Prostate gland (tissue), 2 donors: Measurements from ENCODE around the gene ZNF420. TPM values are rescaled to one million over a fixed set of nuclear protein-coding genes. Genes with fewer than 3 reads are reported as not detected.

Source experiments
- DNase-seq: peaks from one replicate; pipeline ENCODE4 v3.0.0-alpha.2; 2019; ENCODE audit warnings: low spot score
- H3K27ac ChIP-seq, 2 donors: fragments of 200-600 bp; sonication (generic); 2 replicates each; pipeline ENCODE4 v1.5.1; 2017 to 2019
- H3K27me3 ChIP-seq: fragments of 200-600 bp; sonication (generic); replicated peaks from 2 replicates; pipeline ENCODE4 v1.5.1; 2019; ENCODE audit not compliant: insufficient read depth
- H3K36me3 ChIP-seq, 2 donors: fragments of 200-600 bp; sonication (generic); 1 replicate in 1 of 2; 2 replicates in 1 of 2; pipeline versions ENCODE4 v1.5.1 to v1.8.1; 2017 to 2019
- H3K4me1 ChIP-seq: fragments of 200-600 bp; sonication (generic); replicated peaks from 2 replicates; pipeline ENCODE4 v1.5.1; 2019
- H3K4me3 ChIP-seq, 2 donors: fragments of 200-600 bp; sonication (generic); 2 replicates each; pipeline ENCODE4 v1.5.1; 2017 to 2019
- H3K9me3 ChIP-seq: fragments of 200-600 bp; sonication (generic); 2 replicates; pipeline ENCODE4 v1.5.1; 2017
- POLR2A ChIP-seq: fragments of 450-650 bp; IDR thresholded peaks from one replicate; pipeline ENCODE4 v1.6.1; 2016; ENCODE audit warnings: antibody characterized with exemption, mild to moderate bottlenecking
- POLR2AphosphoS5 ChIP-seq: sonication (generic); formaldehyde crosslinking; IDR thresholded peaks from one replicate; pipeline ENCODE4 v1.6.1; 2017; ENCODE audit warnings: antibody characterized with exemption
- WGBS: methylation state at CpG from one replicate; pipeline ENCODE4 v1.1.5; 2018; 5-methylcytosine and 5-hydroxymethylcytosine counted together
- intact Hi-C: fragments of 100-400 bp; cut with DNase I; formaldehyde crosslinking; loops from one replicate; pipeline ENCODE4 v1.14.2; 2022
- total RNA-seq, 2 donors: library from RNA; depleted of rRNA; stranded (reverse); fragments of >200 nt; gene quantifications; one replicate each; pipeline ENCODE4 v1.1.0, GENCODE V29; 2016
- TF ChIP-seq, protein P1 (sequence below), 4 experiments: fragments of 200-600 bp in 2 of 4; fragments of 450-650 bp in 2 of 4; sonication (generic) in 2 of 4; IDR thresholded peaks; 1 replicate in 3 of 4; 2 replicates in 1 of 4; pipeline ENCODE4 v1.5.1; 2016 to 2019; ENCODE audit warnings: antibody characterized with exemption in 4 of 4, mild to moderate bottlenecking in 2 of 4, moderate library complexity in 2 of 4

The ZNF420 gene
- total RNA-seq, 2 donors from 2014 or later = 4.8 to 10.7 TPM

DNA sequence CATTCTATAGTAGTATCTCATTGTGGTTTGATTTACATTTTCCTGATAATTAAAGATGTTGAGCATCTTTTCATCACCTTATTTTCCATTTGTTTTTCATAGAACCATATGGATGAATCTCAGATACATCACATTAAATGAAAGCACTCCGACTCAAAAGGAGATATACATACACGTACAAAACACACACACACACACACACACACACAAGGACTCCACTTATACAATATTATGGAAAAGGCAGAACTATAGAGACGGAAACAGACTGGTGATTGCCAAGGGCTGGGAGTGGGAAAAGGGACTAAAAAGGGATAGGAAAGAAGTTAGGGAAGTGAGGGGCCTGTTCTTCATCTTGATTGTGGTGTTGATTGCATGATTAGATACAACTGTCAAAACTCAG lies 70.0 kb downstream of the ZNF420 start:
- intact Hi-C loops = no loop called here
- H3K27ac ChIP-seq = no peak overlapping the region
- WGBS = 95% methylated on average over 3 of the region's 3 CpGs
- no peaks in the 10 kb centered on the region for H3K27me3 ChIP-seq
- H3K36me3 ChIP-seq = peaks cover 0 to 9% of the 10 kb centered on the region in 2 donors
- DNase-seq = no peak
- H3K9me3 ChIP-seq = no peaks in the 10 kb centered on the region
- TF ChIP-seq POLR2A (no peak), POLR2AphosphoS5 (no peak)
- TF ChIP-seq, protein P1, sequence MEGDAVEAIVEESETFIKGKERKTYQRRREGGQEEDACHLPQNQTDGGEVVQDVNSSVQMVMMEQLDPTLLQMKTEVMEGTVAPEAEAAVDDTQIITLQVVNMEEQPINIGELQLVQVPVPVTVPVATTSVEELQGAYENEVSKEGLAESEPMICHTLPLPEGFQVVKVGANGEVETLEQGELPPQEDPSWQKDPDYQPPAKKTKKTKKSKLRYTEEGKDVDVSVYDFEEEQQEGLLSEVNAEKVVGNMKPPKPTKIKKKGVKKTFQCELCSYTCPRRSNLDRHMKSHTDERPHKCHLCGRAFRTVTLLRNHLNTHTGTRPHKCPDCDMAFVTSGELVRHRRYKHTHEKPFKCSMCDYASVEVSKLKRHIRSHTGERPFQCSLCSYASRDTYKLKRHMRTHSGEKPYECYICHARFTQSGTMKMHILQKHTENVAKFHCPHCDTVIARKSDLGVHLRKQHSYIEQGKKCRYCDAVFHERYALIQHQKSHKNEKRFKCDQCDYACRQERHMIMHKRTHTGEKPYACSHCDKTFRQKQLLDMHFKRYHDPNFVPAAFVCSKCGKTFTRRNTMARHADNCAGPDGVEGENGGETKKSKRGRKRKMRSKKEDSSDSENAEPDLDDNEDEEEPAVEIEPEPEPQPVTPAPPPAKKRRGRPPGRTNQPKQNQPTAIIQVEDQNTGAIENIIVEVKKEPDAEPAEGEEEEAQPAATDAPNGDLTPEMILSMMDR (IDR thresholded peaks at IDR 0.05) = no peak
- H3K4me1 ChIP-seq = no peaks in the 10 kb centered on the region
- no peak overlapping the region for H3K4me3 ChIP-seq

DNA sequence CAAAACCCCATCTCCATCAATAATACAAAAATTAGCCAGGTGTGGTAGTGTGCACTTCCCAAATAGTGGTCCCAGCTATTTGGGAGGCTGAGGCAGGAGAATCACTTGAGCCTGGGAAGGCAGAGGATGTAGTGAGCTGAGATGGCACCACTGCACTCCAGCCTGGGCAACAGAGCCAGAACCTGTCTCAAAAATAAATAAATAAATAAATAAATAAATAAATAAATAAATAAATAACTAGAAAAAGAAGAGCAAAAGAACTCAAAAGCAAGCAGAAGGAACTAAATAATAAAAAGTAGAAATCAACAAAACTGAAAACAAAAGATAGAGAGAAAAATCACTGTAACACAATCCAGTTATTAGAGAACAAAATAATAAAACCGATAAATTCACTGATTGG lies 81.9 kb downstream of the ZNF420 start:
- WGBS = 95% methylated on average over 1 of the region's 1 CpG
- DNase-seq = no peak
- no peak overlapping the region for H3K4me3 ChIP-seq
- H3K4me1 ChIP-seq = no peaks in the 10 kb centered on the region
- peaks cover 3 to 5% of the 10 kb centered on the region in 2 donors for H3K36me3 ChIP-seq
- no peak overlapping the region for H3K27ac ChIP-seq
- intact Hi-C loops = no loop called here
- H3K27me3 ChIP-seq = no peaks in the 10 kb centered on the region
- H3K9me3 ChIP-seq = no peaks in the 10 kb centered on the region
- no peak for TF ChIP-seq POLR2A

DNA sequence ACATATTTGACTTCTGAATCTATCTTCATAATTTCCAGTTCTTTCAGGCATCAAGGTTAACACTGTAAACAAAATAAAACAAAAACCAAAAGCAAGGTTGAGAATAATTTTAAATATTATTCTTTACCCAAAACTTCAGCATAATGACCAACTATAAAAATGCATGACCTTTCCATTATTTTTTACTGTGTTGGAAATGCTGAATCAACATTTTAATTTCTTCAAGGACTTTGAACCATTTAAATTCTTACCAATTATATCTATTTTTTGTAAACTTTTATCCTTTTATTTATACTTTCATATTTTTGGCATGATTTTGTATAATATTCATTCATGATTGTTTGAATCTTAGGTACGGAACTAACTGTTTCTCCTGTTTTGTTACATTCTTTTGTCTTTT lies 87.4 kb downstream of the ZNF420 start:
- 100% methylated on average over 1 of the region's 1 CpG for WGBS
- no peaks in the 10 kb centered on the region for H3K9me3 ChIP-seq
- TF ChIP-seq, protein P1 (IDR thresholded peaks at IDR 0.05) = no peak
- TF ChIP-seq POLR2AphosphoS5 (no peak), POLR2A (no peak)
- no peak overlapping the region for H3K4me3 ChIP-seq
- H3K27me3 ChIP-seq = no peaks in the 10 kb centered on the region
- intact Hi-C loops = no loop called here
- H3K36me3 ChIP-seq = peaks cover 0 to 7% of the 10 kb centered on the region in 2 donors
- no peaks in the 10 kb centered on the region for H3K4me1 ChIP-seq
- no peak overlapping the region for H3K27ac ChIP-seq
- no peak for DNase-seq

DNA sequence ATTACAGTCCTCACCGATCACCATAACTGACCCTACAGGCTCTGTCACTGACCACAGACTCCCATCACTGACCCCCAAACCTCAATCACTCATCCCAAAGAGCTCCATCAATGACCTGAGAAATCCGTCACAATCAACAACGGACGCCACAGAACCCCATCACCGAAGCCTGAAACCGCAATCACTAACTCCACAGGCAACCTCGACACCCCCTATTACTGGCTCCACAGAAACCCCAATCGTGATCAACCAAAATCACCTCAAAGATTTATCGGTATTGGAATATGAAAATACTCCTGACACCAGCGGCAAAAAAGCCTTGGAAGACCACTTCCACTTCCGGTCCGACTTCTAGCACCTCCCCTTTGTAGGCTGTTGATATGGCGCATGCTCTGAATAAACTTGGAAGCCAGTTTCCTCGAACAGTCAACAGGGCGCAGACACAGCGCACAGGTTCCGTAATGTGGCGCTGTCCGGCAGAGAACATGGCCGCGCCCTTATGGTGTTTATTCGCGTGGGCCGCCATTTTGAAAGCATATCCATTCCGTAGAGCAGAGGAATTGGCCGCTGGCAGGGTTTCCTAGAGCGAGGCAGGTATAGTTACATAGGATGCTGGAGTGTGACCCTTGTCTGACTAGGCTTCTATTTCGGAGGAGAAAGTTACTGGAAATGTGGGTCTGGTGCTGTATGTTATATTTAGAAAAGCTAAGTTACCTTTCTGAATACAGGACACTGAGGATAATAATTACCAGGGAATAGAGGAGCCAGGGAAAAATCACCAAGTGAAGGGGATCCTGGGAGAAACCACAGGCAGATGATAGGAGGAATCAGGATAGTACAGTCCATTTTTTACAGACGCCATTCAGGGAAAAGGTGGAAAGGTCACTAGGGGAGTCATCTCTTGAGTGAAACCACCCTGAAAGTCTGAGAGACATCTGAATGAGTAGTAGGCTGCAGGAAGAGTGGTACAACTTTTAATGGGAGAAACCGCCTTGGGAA lies 94.4 kb downstream of the ZNF420 start, which contains the start of gene ZNF585A:
TSS of gene ZNF585A (minus strand) at position 328 of the 999 bp plus-strand sequence. CDS start 2,785 bp downstream, outside the sequence.
- no peaks in the 10 kb centered on the region for H3K27me3 ChIP-seq
- H3K36me3 ChIP-seq = peaks cover 0 to 7% of the 10 kb centered on the region in 2 donors
- WGBS = 4% methylated on average over 30 of the region's 30 CpGs
- intact Hi-C loops = loop anchor here (5.0 kb wide), 1 partner anchor 40 kb away; the partner anchor contains the start of gene ZNF585B
- TF ChIP-seq, protein P1 (IDR thresholded peaks at IDR 0.05) = peak in 3 of 4 experiments; percentile 27 to 45 (median 36)
- peak; percentile 99 for TF ChIP-seq POLR2AphosphoS5
- TF ChIP-seq POLR2A = no peak
- H3K4me3 ChIP-seq = peak within 1 kb of the TSS; percentile 51 to 61
- peak; percentile 95 for DNase-seq
- no peaks in the 10 kb centered on the region for H3K4me1 ChIP-seq
- H3K27ac ChIP-seq = peak within 1 kb of the TSS; percentile 55 to 78
- no peaks in the 10 kb centered on the region for H3K9me3 ChIP-seq

Other genes with a start within 250 kb of the ZNF420 start
- 10 to 100 TPM in 1 of 2 donors, 1 to 10 TPM in 1; 5.5 to 13.3 TPM for gene ZNF790, start 240.0 kb upstream of the ZNF420 start, total RNA-seq
- 10 to 100 TPM in 1 of 2 donors, 1 to 10 TPM in 1; 4.1 to 12.6 TPM for gene ZNF345, start 227.6 kb upstream of the ZNF420 start, total RNA-seq
- gene ZNF829, start 162.1 kb upstream of the ZNF420 start, total RNA-seq = 1 to 10 TPM; 3.2 to 3.3 TPM
- 10 to 100 TPM in 1 of 2 donors, 1 to 10 TPM in 1; 9.2 to 14.1 TPM for gene ZNF568, start 162.1 kb upstream of the ZNF420 start, total RNA-seq
- 1 to 10 TPM; 5.0 to 8.7 TPM for gene ZNF585A, start 94.3 kb downstream of the ZNF420 start, total RNA-seq
- gene ZNF585B, start 132.1 kb downstream of the ZNF420 start, total RNA-seq = 10 to 100 TPM; 13.5 to 20.1 TPM
- 1 to 10 TPM; 6.6 to 7.8 TPM for gene ZNF383, start 139.8 kb downstream of the ZNF420 start, total RNA-seq